PC-3 (cell line): ENCODE data around the gene SLC8A1. TPM values are rescaled to one million over a fixed set of nuclear protein-coding genes. Genes with fewer than 3 reads are reported as not detected.
A peak's percentile ranks its signal among the peaks of the same experiment; 100 is the strongest.

Source experiments
- ATAC-seq: fragments of 200-7000 bp; cut with Tn5 transposase; 2 replicates; pipeline ENCODE4 v1.9.1; 2020; ENCODE audit warnings: mild to moderate bottlenecking, moderate library complexity
- BruUV-seq: library from RNA; stranded (reverse); fragments of 400-500 nt; replicated peaks from 2 replicates; lab custom pipeline; 2021; lab: Mats Ljungman, UMichigan
- CTCF ChIA-PET: fragments of 300-600 bp; sonication (Branson Sonifier 250); formaldehyde crosslinking; loops from one replicate; lab custom pipeline; 2022; ENCODE audit warnings: antibody characterized with exemption; lab: Charles Lee
- POLR2A ChIA-PET: fragments of 300-600 bp; sonication (Branson Sonifier 250); formaldehyde crosslinking; loops from one replicate; lab custom pipeline; 2022; ENCODE audit warnings: antibody characterized with exemption; ENCODE audit not compliant: unreplicated experiment; lab: Charles Lee
- DNase-seq: peaks from one replicate; pipeline ENCODE4 v3.0.0-alpha.2; 2015
- H2AFZ ChIP-seq: fragments of 300-600 bp; sonication (generic); 2 replicates; pipeline ENCODE4 v1.6.0; 2016; ENCODE audit warnings: antibody characterized with exemption, low read length
- H3F3A ChIP-seq: fragments of 300-600 bp; sonication (generic); one replicate; pipeline ENCODE4 v1.6.0; 2017; ENCODE audit warnings: antibody characterized with exemption, low read length, control low read depth, mild to moderate bottlenecking; ENCODE audit not compliant: unreplicated experiment
- H3K27ac ChIP-seq: fragments of 300-600 bp; sonication (generic); 2 replicates; pipeline ENCODE4 v1.5.1; 2016; ENCODE audit warnings: mild to moderate bottlenecking, low read length
- H3K27me3 ChIP-seq: fragments of 300-600 bp; sonication (generic); 2 replicates; pipeline ENCODE4 v1.6.1; 2016; ENCODE audit warnings: low read length, mixed read lengths
- H3K36me3 ChIP-seq: fragments of 300-600 bp; sonication (generic); 2 replicates; pipeline ENCODE4 v1.6.1; 2016; ENCODE audit warnings: low read depth, mixed run types, low read length, mixed read lengths
- H3K4me1 ChIP-seq: fragments of 300-600 bp; sonication (generic); 2 replicates; pipeline ENCODE4 v1.5.1; 2016; ENCODE audit warnings: low read length; ENCODE audit not compliant: insufficient read depth
- H3K4me2 ChIP-seq: fragments of 300-600 bp; sonication (generic); 2 replicates; pipeline ENCODE4 v1.6.0; 2016; ENCODE audit warnings: low read length
- H3K4me3 ChIP-seq: fragments of 300-600 bp; sonication (generic); 2 replicates; pipeline ENCODE4 v1.5.1; 2016; ENCODE audit warnings: mild to moderate bottlenecking, low read length, mixed read lengths
- H3K79me2 ChIP-seq: fragments of 300-600 bp; sonication (generic); 2 replicates; pipeline ENCODE4 v1.6.1; 2017; ENCODE audit warnings: low read length, mixed read lengths
- H3K9ac ChIP-seq: fragments of 300-600 bp; sonication (generic); 2 replicates; pipeline ENCODE4 v1.6.0; 2016; ENCODE audit warnings: mild to moderate bottlenecking, low read length
- H3K9me2 ChIP-seq: fragments of 300-600 bp; sonication (generic); replicated peaks from 2 replicates; pipeline ENCODE4 v1.6.1; 2016; ENCODE audit warnings: mixed run types, low read length, mixed read lengths
- H3K9me3 ChIP-seq: fragments of 300-600 bp; sonication (generic); 2 replicates; pipeline ENCODE4 v1.6.1; 2016; ENCODE audit warnings: low read length, mixed read lengths
- H4K20me1 ChIP-seq: fragments of 300-600 bp; sonication (generic); 2 replicates; pipeline ENCODE4 v1.6.1; 2016; ENCODE audit warnings: low read length, mixed read lengths
- CTCF ChIP-seq: fragments of 300-600 bp; sonication (generic); conservative IDR thresholded peaks from 2 replicates; pipeline ENCODE4 v1.5.1; 2017; ENCODE audit warnings: antibody characterized with exemption, low read depth, mild to moderate bottlenecking, low read length
- EZH2 ChIP-seq: fragments of 300-600 bp; sonication (generic); IDR thresholded peaks from one replicate; pipeline ENCODE4 v1.6.1; 2017; ENCODE audit warnings: antibody characterized with exemption, mild to moderate bottlenecking, low read length; ENCODE audit not compliant: unreplicated experiment
- EZH2phosphoT487 ChIP-seq: fragments of 300-600 bp; sonication (generic); IDR thresholded peaks from 2 replicates; pipeline ENCODE4 v1.6.1; 2018; ENCODE audit warnings: mild to moderate bottlenecking, antibody characterized with exemption, low read length, borderline replicate concordance
- intact Hi-C: fragments of 100-400 bp; cut with micrococcal nuclease; formaldehyde crosslinking; loops from 2 replicates; pipeline ENCODE4 v1.9.0; 2023
- total RNA-seq: library from RNA; depleted of rRNA; stranded (reverse); fragments of >200 nt; gene quantifications from 2 replicates; pipeline ENCODE4 v1.2.3, GENCODE V29; 2014

Gene SLC8A1
- total RNA-seq, 1 experiment from 2014 or later, result 1.3 TPM

DNA sequence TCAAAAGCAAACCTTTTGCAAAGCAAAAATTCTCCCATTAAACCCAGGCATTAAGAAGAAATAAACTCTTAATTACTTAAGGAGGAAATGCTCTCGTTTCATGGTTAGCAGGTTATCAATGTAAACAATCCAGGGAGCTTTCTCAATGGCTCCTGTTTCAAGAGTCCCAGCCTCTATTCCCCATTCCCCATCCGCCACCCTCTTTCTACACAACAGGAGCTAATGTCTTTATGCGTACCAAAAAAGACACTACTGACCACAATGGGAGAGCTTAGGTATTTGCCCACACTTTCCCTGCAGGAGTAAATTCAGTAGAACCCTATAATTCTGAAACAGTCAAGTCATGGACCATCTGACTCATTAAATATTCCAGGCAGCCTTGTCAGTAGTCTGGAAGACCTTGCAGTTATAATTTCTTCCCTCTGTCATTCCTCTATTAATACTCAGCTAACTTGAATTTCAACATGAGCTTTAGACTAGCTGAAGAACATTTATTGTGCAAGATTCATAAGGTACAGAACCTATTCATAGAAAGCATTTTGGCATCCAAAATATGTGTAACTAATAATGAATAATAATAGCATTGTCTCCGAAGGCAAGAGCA, 48.6 kb downstream of the SLC8A1 start:
- ChIA-PET POLR2A (interaction anchor here (0.5 to 0.6 kb wide), 2 partner anchors 34 to 46 kb away, joined by 3 to 5 read pairs; no protein-coding TSS in a partner anchor), CTCF (no interaction called here)
- no peaks in the 10 kb centered on the region for H4K20me1 ChIP-seq
- H3K27ac ChIP-seq, result no peak overlapping the region
- H3F3A ChIP-seq, result no peaks in the 10 kb centered on the region
- H3K4me3 ChIP-seq, result no peak overlapping the region
- H3K9ac ChIP-seq, result no peak overlapping the region
- no peaks in the 10 kb centered on the region for H3K27me3 ChIP-seq
- no peak overlapping the region for H3K4me2 ChIP-seq
- peaks cover 33% of the 10 kb centered on the region for H3K4me1 ChIP-seq
- no peaks in the 10 kb centered on the region for H3K9me3 ChIP-seq
- H3K79me2 ChIP-seq, result no peaks in the 10 kb centered on the region
- DNase-seq, result peak; percentile 67
- intact Hi-C loops, result no loop called here
- no peaks in the 10 kb centered on the region for H3K36me3 ChIP-seq
- BruUV-seq, result no TSS peak
- ATAC-seq, result no peak
- no peaks in the 10 kb centered on the region for H3K9me2 ChIP-seq
- no peak overlapping the region for H2AFZ ChIP-seq
- TF ChIP-seq EZH2, result no peak

DNA sequence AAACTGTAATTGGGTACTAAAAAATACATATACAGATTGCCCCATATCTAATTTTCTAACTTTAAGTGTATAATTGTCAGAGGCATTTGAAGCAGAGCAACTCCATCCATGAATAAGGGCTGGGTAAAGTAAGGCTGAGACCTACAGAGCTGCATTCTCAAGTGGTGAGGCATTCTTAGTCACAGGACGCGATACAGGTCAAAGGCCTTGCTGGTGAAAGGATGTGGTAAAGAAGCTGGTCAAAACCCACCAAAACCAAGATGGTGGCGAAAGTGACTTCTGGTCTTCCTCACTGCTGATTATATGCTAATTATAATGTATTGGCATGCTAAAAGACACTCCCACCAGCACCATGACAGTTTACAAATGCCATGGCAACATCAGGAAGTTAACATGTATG, 50.0 kb downstream of the SLC8A1 start:
- Histone ChIP-seq H3K4me1 (peaks cover 31% of the 10 kb centered on the region), H3K27ac (peak overlapping the region; percentile 64), H3F3A (no peaks in the 10 kb centered on the region), H3K36me3 (no peaks in the 10 kb centered on the region), H3K9me2 (no peaks in the 10 kb centered on the region), H3K79me2 (no peaks in the 10 kb centered on the region), H3K9ac (peak overlapping the region; percentile 14; the same call in 1 of the 2 replicates), H3K27me3 (no peaks in the 10 kb centered on the region), H2AFZ (peak overlapping the region; percentile 61; the same call in 1 of the 2 replicates), H3K4me2 (peak overlapping the region; percentile 74), H4K20me1 (no peaks in the 10 kb centered on the region), H3K4me3 (peak overlapping the region; percentile 24; the same call in 1 of the 2 replicates), H3K9me3 (no peaks in the 10 kb centered on the region)
- peak; percentile 94 for DNase-seq
- no TSS peak for BruUV-seq
- TF ChIP-seq CTCF (no peak), EZH2phosphoT487 (no peak)
- CTCF ChIA-PET, result no interaction called here
- ATAC-seq, result peak; percentile 98
- POLR2A ChIA-PET, result no interaction called here
- intact Hi-C loops, result loop anchor here (2.0 kb wide), 1 partner anchor 17 kb away; no protein-coding TSS in a partner anchor

- no TSS peak for BruUV-seq
- Histone ChIP-seq H2AFZ (peak overlapping the region; percentile 33; the same call in 1 of the 2 replicates), H3K4me1 (peaks cover 33% of the 10 kb centered on the region), H3K9me2 (no peaks in the 10 kb centered on the region), H3K27ac (no peak overlapping the region), H3K4me2 (0 out of 2 replicates have a peak overlapping the region, but pooled peaks have one; percentile 74), H3K4me3 (no peak overlapping the region), H3F3A (no peaks in the 10 kb centered on the region), H3K9ac (no peak overlapping the region), H4K20me1 (no peaks in the 10 kb centered on the region), H3K36me3 (no peaks in the 10 kb centered on the region), H3K9me3 (no peaks in the 10 kb centered on the region), H3K79me2 (no peaks in the 10 kb centered on the region), H3K27me3 (no peaks in the 10 kb centered on the region)
- ATAC-seq, result no peak
- intact Hi-C loops, result loop anchor here (2.0 kb wide), 1 partner anchor 16 kb away; no protein-coding TSS in a partner anchor
- TF ChIP-seq EZH2 (no peak), CTCF (no peak), EZH2phosphoT487 (no peak)
- ChIA-PET CTCF (no interaction called here), POLR2A (no interaction called here)
- peak; percentile 26 for DNase-seq
Measured at GRCh38 chr2:40400336-40400953, 51.4 kb downstream of the SLC8A1 start.
